ENCODE data around the gene MTERF4.

DNA sequence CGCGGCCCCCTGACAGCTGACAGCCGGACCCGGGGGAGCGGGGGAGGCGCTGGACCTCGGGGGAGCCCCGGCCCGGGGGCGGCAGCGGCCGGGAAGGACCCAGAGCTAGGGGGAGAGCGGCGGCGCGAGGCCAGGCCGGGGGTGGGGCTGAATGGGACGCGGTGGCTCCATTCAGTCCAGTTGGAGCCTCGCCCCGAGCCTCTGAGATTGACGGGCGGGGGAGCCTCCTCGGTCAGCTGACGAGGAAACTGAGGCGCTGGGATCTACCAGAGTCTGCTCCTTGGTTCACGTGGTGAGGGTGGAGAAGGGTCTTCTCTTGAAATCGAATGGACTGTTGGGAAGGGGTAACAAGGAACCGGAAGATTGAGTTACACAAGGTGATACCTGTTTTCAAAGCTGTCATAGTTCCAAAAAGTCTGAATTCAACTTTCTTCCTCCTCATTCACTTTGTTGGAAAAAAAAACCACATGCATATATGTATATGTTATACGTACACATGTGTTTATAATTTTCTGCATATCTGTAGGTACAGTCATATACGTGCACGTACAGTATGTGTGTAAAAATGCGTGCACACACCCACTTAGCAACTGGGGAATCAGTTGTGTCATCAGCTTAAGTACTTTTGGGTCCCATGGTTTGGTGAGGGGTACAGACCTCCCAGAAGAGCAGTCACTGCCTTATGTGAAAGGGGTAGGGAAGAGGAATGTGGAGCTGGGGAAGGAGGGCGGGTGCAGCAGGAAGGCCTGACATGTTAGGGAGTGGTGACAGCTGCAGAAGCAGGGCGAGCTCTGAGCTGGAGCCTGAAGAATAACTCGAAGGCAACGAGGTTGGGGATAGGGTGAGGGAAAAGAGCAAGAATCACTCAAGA lies 48.8 kb upstream of the MTERF4 start:
- TF ChIP-seq, protein P1, sequence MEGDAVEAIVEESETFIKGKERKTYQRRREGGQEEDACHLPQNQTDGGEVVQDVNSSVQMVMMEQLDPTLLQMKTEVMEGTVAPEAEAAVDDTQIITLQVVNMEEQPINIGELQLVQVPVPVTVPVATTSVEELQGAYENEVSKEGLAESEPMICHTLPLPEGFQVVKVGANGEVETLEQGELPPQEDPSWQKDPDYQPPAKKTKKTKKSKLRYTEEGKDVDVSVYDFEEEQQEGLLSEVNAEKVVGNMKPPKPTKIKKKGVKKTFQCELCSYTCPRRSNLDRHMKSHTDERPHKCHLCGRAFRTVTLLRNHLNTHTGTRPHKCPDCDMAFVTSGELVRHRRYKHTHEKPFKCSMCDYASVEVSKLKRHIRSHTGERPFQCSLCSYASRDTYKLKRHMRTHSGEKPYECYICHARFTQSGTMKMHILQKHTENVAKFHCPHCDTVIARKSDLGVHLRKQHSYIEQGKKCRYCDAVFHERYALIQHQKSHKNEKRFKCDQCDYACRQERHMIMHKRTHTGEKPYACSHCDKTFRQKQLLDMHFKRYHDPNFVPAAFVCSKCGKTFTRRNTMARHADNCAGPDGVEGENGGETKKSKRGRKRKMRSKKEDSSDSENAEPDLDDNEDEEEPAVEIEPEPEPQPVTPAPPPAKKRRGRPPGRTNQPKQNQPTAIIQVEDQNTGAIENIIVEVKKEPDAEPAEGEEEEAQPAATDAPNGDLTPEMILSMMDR (IDR thresholded peaks at IDR 0.05) = peak; percentile 1
- no peak for TF ChIP-seq EZH2 (IDR thresholded peaks at IDR 0.05)

All from neural progenitor cell (in vitro differentiated cells).